Skeletal muscle cell (primary cell): ENCODE measurements around the gene LYRM2.

Experiments used
- DNase-seq: peaks from one replicate; pipeline ENCODE4 v3.0.0-alpha.2; 2010; ENCODE audit warnings: low read depth
- H3K4me3 ChIP-seq: 2 replicates; pipeline ENCODE4 v1.5.1; 2011; ENCODE audit warnings: low read depth, mild to moderate bottlenecking, control low read depth, low read length, moderate library complexity

The LYRM2 gene, protein sequence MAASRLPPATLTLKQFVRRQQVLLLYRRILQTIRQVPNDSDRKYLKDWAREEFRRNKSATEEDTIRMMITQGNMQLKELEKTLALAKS

GRCh38 chr6:89638320-89639195, at the start of gene LYRM2:
TSS of gene LYRM2 (minus strand) at chr6:89638747. CDS start at chr6:89638716, 31 bp downstream.
- H3K4me3 ChIP-seq, result peak within 1 kb of the TSS; percentile 80

DNA sequence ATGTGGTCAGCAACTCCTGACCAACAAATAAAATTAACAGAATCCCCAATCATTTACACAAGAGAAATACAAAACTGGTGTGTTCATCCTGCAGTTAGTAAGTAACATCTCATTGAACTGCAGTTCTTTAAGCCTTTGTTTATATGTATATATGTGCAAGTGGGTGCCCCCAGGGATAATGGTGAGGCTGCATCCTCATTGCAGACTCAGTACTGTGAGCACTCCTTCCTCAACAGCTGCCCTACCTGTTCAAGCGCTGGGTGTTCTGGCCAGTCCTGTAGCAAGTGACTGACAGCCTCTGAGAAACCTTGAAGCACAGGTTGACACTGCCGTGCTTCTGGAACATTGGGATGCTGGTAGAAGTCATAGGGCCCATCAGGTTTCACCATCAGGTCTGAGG, 49.8 kb upstream of the LYRM2 start:
- no peak for DNase-seq
- H3K4me3 ChIP-seq, result no peak overlapping the region

More at GRCh38 chr6:89638320-89639195, at the start of gene LYRM2:
- DNase-seq, result peak; percentile 73

DNA sequence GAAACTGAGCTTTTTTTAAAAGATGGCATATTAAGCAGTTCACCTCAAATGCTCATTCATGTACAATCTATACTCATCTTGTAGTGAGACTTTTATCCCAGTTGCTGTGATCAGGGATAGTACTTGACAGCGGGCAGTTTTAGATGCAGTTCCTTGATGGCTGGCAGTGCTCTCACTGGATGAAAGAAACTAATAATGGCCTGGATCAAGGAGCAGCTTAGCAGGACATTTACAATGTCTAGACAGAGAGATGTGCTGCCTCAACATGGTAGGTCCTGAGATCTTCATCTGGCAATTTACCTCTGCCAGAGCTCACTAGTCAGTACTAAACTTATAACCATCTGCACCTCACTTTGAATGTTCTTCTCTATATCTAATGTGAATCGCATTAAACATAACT, 46.8 kb upstream of the LYRM2 start:
- no peak overlapping the region for H3K4me3 ChIP-seq
- DNase-seq, result no peak

- no peak for DNase-seq
Observed at GRCh38 chr6:89682991-89683390, 44.4 kb upstream of the LYRM2 start.

GRCh38 chr6:89681983-89682564, 43.5 kb upstream of the LYRM2 start:
- DNase-seq, result no peak
- no peak overlapping the region for H3K4me3 ChIP-seq

More at GRCh38 chr6:89682991-89683390, 44.4 kb upstream of the LYRM2 start:
- no peak overlapping the region for H3K4me3 ChIP-seq

DNA sequence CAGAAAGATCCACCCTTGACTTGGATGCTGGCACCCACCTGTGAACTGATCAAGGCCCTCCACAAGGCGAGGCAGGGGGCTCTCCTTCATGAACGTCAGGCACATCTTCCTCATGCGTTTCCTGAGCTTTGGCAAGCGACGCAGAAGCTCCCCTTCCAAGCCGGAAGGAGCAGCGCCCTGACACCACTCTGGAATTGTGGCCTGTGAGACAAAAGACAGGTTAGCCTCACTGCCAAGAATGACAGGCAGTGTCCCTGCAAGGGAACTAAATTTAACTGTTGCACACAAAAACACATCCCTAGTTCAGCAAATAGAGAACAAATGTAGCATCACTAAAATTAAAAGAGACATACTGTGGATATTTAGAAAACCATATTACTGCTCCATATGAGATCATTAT, 42.0 kb upstream of the LYRM2 start:
- DNase-seq, result no peak
- H3K4me3 ChIP-seq, result no peak overlapping the region

- no peak overlapping the region for H3K4me3 ChIP-seq
- DNase-seq, result no peak
Observed at GRCh38 chr6:89680150-89680549, 41.6 kb upstream of the LYRM2 start.

DNA sequence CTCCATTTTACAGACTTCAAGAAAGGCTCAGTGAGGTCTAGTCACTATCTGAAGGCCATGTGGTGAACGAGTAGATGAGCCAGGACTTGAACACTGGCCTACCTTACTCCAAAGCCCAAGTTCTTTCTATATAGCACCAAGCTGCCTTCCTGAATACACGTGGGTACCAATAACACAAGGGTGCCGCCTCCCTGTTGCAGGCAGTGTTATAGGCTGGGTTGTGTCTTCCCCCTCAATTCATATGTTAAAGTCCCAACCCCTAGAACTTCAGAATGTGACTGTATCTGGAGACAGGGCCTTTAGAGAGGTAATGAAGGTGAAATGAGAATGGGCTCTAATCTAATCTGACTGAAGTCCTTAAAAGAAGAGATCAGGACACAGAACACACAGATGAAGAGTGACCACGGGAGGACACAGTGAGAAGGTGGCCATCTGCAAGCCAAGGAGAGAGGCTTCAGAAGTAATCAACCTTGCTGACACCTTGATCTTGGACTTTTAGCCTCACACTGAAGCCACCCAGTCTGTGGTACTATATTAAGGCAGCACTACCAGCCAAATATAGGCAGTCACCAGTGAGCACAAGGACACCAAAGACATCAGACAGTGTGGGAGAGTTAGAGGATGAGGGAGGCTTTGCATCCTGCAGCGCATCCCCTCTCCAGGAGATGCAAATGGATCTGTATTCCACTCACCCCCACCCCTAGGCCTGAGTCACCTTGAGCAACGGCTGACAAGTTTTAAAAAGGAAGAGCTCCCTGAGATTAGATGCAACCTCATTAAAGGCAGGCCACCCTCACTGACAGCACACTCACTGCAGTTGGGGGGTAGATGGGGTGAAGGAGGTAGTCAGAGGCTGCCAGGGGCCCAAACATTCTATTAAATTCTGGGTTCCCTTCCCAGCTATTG, 40.9 kb upstream of the LYRM2 start:
- no peak overlapping the region for H3K4me3 ChIP-seq
- no peak for DNase-seq

- no peak for DNase-seq
Observed at GRCh38 chr6:89678531-89678930, 40.0 kb upstream of the LYRM2 start.

DNA sequence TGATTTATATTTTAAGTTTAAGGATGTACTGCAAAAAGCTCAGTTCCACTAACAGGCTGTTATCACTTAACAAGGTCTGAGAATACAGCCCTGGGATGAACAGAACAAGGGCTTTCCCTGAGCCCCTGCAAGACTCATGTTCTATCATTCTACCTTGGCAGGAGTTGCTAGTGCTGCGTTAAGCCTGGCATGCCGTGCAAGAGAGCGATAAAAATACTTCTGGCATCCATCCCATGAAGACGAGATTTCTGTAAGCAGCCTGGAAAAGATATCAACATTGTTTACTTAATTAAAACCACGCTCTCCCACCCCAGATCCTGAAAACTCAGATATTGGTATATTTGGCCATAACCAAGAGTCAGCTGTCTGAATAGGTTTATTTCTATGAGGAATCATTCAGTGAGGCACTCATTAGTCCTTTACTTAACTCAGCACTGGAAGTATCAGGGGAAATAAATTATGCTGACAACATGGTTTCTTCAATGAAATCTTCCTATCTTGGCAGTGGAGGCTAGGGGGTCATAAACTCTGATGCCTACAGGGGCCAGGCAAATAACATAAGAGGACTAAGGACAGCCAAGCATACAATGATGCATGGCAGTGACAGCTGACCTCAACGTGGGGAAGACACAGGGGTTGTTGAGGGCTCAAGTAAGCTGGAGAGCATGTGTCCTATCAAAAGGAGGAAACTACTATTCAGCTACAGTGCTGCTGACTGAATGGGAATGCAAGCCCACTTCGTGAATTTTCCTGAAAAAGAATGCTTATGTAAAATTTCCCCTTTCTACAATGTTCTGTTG, 37.6 kb upstream of the LYRM2 start:
- H3K4me3 ChIP-seq, result no peak overlapping the region
- no peak for DNase-seq

More at GRCh38 chr6:89678531-89678930, 40.0 kb upstream of the LYRM2 start:
- no peak overlapping the region for H3K4me3 ChIP-seq

- no peak for DNase-seq
- no peak overlapping the region for H3K4me3 ChIP-seq
Observed at GRCh38 chr6:89670935-89671565, 32.5 kb upstream of the LYRM2 start.

- no peak overlapping the region for H3K4me3 ChIP-seq
- DNase-seq, result no peak
Observed at GRCh38 chr6:89669002-89669401, 30.5 kb upstream of the LYRM2 start.

GRCh38 chr6:89667872-89668556, 29.5 kb upstream of the LYRM2 start:
- H3K4me3 ChIP-seq, result no peak overlapping the region
- DNase-seq, result no peak

- no peak overlapping the region for H3K4me3 ChIP-seq
- no peak for DNase-seq
Observed at GRCh38 chr6:89662659-89663223, 24.2 kb upstream of the LYRM2 start.

- no peak overlapping the region for H3K4me3 ChIP-seq
Observed at GRCh38 chr6:89661559-89661958, 23.0 kb upstream of the LYRM2 start.

DNA sequence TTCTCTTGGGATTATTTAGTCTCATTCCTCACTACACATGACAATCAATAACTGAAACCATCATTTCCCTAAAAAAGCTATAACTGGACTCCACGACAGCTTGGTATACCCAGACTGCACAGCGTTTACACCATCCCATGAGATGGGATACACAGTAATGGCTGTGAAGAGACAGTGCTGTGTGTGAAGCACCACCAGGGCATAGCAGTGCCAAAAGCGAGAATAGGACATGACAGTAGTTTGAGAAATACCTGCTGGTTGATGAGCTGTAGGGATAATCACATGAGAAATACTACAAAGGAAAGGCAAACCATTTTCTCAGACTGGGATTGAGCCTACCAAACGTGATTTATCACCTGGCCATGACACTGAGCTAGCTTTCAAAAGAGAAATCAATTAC, 22.4 kb upstream of the LYRM2 start:
- no peak overlapping the region for H3K4me3 ChIP-seq
- DNase-seq, result no peak

More at GRCh38 chr6:89661559-89661958, 23.0 kb upstream of the LYRM2 start:
- DNase-seq, result no peak

DNA sequence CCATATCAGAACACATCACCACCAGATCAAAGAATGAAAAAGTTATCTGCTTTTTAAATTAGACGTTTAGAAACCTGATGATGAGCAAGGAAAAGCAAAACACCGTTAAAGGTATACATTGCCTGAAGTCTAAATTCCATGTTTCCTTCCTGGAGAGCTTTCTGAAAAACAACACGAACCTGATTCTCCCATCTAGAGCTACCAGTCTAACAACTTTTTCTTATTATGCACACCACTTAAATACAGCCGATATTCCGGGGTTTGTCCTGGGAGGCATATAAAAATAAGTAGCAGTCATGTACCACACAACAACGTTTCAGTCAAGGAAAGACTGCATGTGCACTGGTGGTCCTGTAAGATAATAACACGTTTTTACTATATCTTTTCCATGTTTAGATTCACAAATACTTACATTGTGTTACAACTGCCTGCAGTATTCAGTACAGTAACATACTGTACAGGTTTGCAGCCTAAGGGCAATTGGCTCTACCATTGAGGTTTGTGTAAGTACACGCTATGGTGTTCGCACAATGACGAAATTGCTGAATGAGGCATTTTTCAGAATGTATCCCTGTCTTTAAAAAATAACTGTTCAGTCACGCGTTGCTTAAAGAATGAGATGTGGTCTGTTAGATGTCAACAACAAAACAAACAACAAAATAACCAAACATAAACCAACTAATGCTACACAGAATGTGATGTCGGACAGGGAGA, 19.1 kb upstream of the LYRM2 start:
- DNase-seq, result no peak

More for the DNA sequence above, 19.1 kb upstream of the LYRM2 start:
- no peak overlapping the region for H3K4me3 ChIP-seq
